ENCODE data around the gene CLPSL1. TPM values are rescaled to one million over a fixed set of nuclear protein-coding genes. Genes with fewer than 3 reads are reported as not detected.

Gene CLPSL1
- total and polyA plus RNA-seq, 2 of the 8 experiments (the other 6 are each of a cell fraction or from before 2014, with no cell fraction given), result not detected

- Histone ChIP-seq H3K56ac (replicated peaks; ENCODE audit: insufficient read length, low read depth, low read length) (no peak overlapping the region), H3K14ac (ENCODE audit: insufficient read length) (no peak overlapping the region), H4K20me1 (replicated peaks in 1 of 2; ENCODE audit: control insufficient read depth in 1 of 2, insufficient read depth in 2 of 2, low read length in 2 of 2) (no peaks in the 10 kb centered on the region), H3K4me1 (replicated peaks in 1 of 4; ENCODE audit: control insufficient read depth in 3 of 4, insufficient read depth in 4 of 4, low read length in 3 of 4) (peaks cover 0 to 12% (median 11%) of the 10 kb centered on the region in 4 experiments; a peak in 5 of 7 replicates), H3K79me2 (ENCODE audit: control insufficient read depth in 1 of 2, insufficient read depth in 2 of 2, low read length in 2 of 2) (no peaks in the 10 kb centered on the region), H3K4ac (replicated peaks; ENCODE audit: insufficient read length, low read depth, low read length) (no peak overlapping the region), H2BK15ac (ENCODE audit: low read length) (no peak overlapping the region), H3K79me1 (ENCODE audit: low read depth, low read length) (no peaks in the 10 kb centered on the region), H2BK12ac (ENCODE audit: low read depth, low read length) (no peak overlapping the region), H4K91ac (replicated peaks; ENCODE audit: insufficient read length, low read length) (no peak overlapping the region), H3K27me3 (replicated peaks in 1 of 4; ENCODE audit: control insufficient read depth in 3 of 4, extremely low read depth in 1 of 4, insufficient read depth in 3 of 4, low read length in 3 of 4) (no peaks in the 10 kb centered on the region; a peak in 1 of 7 replicates), H3K18ac (ENCODE audit: extremely low read depth, low read length) (no peak overlapping the region), H3K23ac (ENCODE audit: insufficient read length) (no peak overlapping the region), H2BK20ac (ENCODE audit: low read length) (no peak overlapping the region), H4K8ac (ENCODE audit: extremely low read depth, insufficient read depth, low read length) (no peak overlapping the region), H2AK5ac (ENCODE audit: low read depth, low read length) (no peak overlapping the region), H3K23me2 (ENCODE audit: low read depth, low read length) (no peaks in the 10 kb centered on the region), H3K4me2 (ENCODE audit: insufficient read depth in 1 of 2, low read depth in 2 of 2, low read length in 2 of 2) (no peak overlapping the region), H3K4me3 (ENCODE audit: extremely low read depth in 1 of 4, insufficient read depth in 2 of 4, low read depth in 3 of 4, low read length in 4 of 4) (no peak overlapping the region), H3K9me3 (ENCODE audit: insufficient read depth in 2 of 2, low read depth in 1 of 2, low read length in 1 of 2) (no peaks in the 10 kb centered on the region; a peak in 1 of 4 replicates), H4K5ac (ENCODE audit: insufficient read length, low read depth, low read length) (no peak overlapping the region), H3K9ac (replicated peaks in 1 of 4; ENCODE audit: extremely low read depth in 1 of 4, low read depth in 3 of 4, low read length in 3 of 4) (no peak overlapping the region), H3K36me3 (ENCODE audit: control insufficient read depth in 2 of 4, insufficient read depth in 4 of 4, low read length in 3 of 4) (no peaks in the 10 kb centered on the region), H2BK5ac (ENCODE audit: low read depth, low read length) (no peak overlapping the region), H2BK120ac (replicated peaks; ENCODE audit: low read depth, low read length) (no peak overlapping the region), H3K27ac (ENCODE audit: low read depth, low read length) (no peak overlapping the region), H2AFZ (ENCODE audit: low read length) (no peak overlapping the region)
- FAIRE-seq (no peak), DNase-seq (ENCODE audit: low read depth in 1 of 2, low spot score in 2 of 2) (no peak)
- WGBS, 2 experiments (ENCODE audit: extremely low coverage in 1 of 2, insufficient coverage in 1 of 2, insufficient read length in 1 of 2, insufficient replicate concordance in 2 of 2, low coverage in 1 of 2, low lambda C conversion rate in 2 of 2, missing lambda C conversion rate in 1 of 2), result 93% methylated on average over 7 of the region's 7 CpGs; no CpG with 5 or more reads in 1 of the 2 experiments
- ChIA-PET CTCF (ENCODE audit: partially characterized antibody) (no interaction called here), POLR2A (ENCODE audit: partially characterized antibody) (no interaction called here)
- no peak for TF ChIP-seq USF2 (IDR thresholded peaks at IDR 0.05; ENCODE audit: low read length)
- TF ChIP-seq PHF8 (conservative IDR thresholded peaks at IDR 0.05; ENCODE audit: low read depth, low read length), result no peak
- no peak for TF ChIP-seq NANOG (IDR thresholded peaks at IDR 0.05; ENCODE audit: insufficient read depth, low read depth, low read length, poor library complexity, severe bottlenecking)
- no peak for TF ChIP-seq SRF (IDR thresholded peaks at IDR 0.05; ENCODE audit: low read depth, low read length)
- TF ChIP-seq SIX5 (IDR thresholded peaks at IDR 0.05; ENCODE audit: low read depth, low read length), result no peak
- no peak for TF ChIP-seq MAX (IDR thresholded peaks at IDR 0.05)
- TF ChIP-seq SAP30 (IDR thresholded peaks at IDR 0.05; ENCODE audit: insufficient read depth, insufficient replicate concordance, low read length), result no peak
- TF ChIP-seq SP1 (IDR thresholded peaks at IDR 0.05; ENCODE audit: low read depth, low read length), result no peak
- no peak for TF ChIP-seq ATF2 (IDR thresholded peaks at IDR 0.05; ENCODE audit: low read length)
- no peak for TF ChIP-seq CHD1 (IDR thresholded peaks at IDR 0.05; ENCODE audit: low read depth, low read length)
- TF ChIP-seq ASH2L (IDR thresholded peaks at IDR 0.05; ENCODE audit: low read length), result no peak
- no peak for TF ChIP-seq KDM5A (IDR thresholded peaks at IDR 0.05; ENCODE audit: low read length)
Measured at GRCh38 chr6:35745509-35745908, 35.3 kb upstream of the CLPSL1 start.
